GM21528 (cell line): ENCODE data around the gene RNF121.

Experiments
- ATAC-seq: cut with Tn5 transposase; IDR thresholded peaks from one replicate; pipeline ENCODE4 v1.9.1; 2021; ENCODE audit warnings: mild to moderate bottlenecking, moderate library complexity; ENCODE audit not compliant: unreplicated experiment, low FRiP score

Gene RNF121

DNA sequence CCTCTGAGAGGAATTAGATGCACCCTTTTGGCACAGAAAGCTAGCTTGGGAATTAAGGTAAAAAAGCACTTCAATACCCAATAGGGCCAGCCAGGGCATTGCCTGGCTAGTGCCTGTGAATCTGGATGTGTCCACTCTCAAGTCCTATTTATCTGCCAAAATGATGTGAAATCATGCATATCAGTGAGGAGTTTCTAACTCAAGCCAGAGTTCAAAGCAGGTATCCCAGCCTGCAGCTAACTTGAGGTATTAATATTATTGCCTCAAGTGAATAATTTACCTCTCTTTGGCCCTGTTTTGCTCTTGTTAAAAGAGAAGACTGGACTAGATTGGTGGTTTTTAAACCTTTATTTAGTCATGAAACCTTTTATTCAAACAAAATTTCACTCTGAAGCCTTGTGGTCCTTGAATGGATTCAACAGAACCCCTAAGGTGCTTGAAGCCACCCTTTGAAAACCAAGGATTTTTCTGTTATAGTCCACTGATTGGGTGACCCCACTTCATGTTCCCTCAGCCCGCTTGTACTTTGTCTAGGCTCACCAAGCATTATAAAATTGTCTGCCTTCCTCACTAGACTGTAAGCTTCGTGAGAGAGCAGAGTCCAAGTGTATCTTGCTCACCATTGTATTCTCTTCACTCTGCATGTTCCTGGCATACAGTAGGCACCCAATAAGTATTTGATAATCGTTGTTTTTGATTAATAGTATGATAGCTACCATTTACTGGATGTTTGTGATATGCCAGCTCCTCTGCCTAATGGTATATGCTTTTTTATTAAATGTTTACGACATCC lies 4.5 kb downstream of the RNF121 start:
- no peak for ATAC-seq

DNA sequence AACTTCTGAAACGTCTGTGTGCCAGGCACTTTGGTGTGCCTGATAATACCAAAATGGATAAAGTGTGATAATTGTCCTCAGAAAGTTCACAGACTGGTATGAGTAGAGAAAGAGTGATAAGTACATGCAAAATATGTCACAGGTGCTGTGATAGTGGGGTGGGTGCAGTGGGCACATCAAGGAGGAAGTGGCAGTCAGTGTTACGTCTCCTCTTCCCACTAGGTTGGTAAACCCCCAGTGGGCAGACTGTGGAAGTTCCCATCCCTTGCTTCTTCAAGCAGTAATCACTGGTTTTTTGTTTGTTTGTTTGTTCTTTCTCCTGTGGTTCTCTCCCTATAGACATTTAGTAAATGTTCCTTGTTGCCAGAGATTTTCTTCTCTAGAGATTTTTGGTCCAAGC lies 5.4 kb downstream of the RNF121 start:
- ATAC-seq: no peak

DNA sequence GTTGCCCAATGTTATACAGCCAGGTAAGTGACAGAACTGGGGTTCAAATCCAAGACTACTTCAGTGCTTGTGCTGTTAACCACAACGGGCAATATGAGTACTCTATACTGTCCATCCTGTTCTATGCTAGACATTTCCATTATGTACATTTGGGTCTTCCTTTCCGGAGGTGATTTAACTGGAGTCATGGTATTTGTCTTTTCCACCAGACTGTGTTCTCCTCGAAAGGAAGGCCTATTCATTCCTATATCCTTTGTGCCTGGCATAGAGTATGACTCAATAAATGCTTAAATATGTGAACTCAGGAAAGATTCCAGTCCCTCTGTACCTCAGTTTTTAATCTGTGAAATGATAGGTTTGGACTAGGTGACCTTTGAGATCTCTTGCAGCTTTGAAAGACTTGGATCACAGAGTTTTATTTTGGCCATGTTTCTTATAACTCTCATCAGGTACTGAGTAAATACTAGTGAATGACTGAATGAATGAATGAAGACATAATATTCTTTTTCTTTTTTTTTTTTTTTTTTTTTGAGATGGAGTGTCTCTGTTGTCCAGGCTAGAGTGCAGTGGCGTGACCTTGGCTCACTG lies 6.6 kb downstream of the RNF121 start:
- ATAC-seq: no peak

DNA sequence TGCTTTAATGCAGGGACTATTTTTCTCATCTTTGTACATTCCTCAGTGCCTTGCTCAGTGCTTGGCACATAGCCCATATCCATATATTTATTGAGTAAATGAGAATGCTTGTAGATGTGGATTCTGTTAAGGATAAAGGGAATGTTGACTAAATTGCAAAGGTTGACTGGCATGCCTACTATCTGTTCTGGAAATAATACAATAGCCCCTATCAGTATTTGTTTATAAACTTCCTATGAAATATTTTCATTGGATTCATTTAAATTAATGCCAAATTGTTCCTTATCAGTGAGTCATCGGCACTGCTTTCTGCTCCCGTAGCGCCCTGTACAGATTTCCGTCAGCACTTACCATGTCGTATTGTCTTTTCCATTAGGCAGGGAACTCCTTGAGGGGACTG lies 8.0 kb downstream of the RNF121 start:
- no peak for ATAC-seq

DNA sequence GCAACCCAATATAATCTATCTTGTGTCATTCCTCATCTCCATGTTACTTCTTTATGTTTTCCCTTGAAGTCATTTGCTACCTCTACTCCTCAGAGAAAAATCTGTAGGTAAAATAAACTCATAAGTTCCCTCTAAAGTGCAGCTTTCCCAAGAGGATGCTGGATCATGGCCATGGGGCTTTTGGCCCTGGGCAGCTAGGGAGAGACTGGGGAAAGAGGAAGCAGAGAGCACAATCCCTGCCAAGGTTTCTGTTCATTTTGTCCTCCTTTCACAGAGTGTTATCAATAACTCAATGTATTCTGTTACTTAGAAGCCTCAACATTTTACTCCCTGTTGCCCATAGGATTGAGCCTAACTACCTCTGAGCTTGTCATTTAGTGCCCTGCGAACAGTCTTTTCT lies 9.0 kb downstream of the RNF121 start:
- no peak for ATAC-seq

DNA sequence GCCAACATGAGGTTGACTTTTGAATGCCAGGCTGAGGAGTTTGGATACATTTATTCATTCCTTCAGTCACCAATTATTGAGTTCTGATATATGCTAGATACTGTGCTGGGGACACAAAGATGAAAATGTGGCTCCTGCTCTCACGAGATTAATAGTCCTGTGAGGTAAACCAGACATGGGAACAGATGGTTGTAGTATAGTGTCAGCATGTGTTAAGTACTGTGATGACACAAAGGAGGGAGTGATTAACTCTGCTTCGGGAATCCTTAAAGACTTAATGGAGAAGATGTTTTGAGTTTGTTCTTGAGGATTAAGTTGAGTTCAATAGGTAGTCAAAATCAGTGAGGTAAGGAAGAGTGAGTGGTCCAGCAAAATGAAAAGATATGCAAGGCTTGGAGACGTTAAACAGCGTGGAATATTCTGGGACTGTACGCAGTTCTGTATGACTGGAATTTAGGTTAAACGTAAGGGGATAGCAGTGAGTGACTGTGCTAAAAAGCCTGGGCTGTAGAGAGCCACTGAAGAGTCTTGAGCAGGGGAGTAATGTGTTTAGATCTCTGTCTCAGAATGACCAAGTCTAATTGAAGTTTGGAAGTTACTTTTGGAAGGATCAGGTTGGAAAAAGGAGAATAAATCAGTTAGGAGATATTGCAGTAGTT lies 11.8 kb downstream of the RNF121 start:
- no peak for ATAC-seq

DNA sequence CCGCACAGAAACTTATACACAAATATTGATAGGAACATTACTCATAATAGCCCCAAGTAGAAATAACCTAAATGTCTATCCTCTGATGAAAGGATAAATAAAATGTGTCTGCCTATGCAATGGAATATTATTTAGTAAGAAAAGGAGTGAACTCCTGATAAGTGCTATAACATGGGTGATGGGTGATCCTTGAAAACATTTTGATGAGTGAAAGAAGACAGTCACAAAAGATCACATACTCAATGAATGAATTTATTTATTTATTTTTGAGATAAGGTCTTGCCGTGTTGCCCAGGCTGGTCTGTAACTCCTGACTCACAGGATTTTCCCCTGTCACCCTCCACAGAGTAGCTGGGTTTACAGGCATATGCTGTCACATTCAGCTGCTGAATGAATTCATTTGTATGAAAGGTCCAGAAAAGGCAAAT lies 17.3 kb downstream of the RNF121 start:
- ATAC-seq: no peak

DNA sequence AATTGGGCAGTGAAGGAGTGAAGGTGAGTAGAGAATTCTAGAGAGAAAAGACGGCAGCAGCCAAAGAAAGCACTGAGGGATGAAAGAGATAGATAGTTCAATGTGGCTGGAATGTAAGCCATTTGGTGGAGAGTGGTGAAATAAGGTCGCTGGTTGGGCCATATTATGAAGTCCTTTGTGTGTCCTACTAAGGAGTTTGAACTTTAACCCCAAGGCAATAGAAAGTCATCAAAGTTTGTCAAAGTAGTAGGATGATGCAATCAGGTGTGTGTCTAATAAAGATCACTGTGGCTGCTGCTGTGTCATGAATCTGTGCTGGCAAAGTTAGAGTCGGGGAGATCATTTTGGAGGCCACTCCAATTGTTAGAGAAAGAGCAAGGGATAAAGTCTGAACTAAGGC lies 18.7 kb downstream of the RNF121 start:
- no peak for ATAC-seq

DNA sequence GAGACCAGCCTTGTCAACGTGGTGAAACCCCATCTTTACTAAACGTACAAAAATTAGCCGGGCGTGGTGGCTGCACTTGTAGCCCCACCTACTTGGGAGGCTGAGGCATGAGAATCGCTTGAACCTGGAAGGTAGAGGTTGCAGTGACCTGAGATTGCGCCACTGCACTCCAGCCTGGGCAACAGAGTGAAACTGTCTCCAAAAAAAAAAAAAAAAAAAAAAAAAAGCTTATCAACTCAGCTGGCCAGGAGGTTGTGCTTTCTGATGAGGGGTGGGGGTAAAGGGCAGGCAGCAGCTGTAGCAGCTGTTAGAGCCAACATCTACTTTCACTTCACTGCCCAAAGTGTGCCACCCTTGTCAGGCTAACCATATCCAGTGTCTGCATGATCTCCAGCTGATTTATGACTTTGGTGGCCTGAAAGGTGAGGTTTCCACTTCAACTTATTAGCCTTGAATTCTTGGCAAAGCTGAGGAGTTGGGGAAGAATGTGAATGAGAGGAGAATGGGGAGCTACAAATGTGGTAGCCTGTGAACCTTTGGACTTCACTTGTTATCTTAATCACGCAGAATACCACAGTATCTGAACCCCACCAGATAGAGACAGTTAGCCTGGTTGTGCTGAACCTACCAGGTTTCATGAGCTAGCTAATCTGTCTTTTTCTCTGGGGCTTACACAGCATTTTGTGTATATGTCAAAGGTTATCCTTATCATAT lies 19.6 kb downstream of the RNF121 start:
- no peak for ATAC-seq

DNA sequence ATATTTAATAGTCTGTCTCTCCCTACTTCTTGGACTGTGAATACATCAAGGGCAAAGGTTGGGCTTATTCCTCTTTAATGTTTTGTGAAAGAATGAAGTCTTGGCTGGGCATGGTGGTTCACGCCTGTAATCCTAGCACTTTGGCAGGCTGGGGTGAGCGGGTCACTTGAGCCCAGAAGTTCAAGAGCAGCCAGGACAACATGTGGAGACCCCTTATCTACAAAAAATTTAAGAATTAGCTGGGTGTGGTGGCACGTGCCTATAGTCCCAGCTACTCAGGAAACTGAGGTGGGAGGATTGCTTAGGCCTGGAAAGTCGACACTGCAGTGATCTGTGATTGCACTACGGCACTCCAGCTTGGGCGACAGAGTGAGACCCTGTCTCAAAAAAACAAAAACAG lies 20.2 kb downstream of the RNF121 start:
- ATAC-seq: no peak

DNA sequence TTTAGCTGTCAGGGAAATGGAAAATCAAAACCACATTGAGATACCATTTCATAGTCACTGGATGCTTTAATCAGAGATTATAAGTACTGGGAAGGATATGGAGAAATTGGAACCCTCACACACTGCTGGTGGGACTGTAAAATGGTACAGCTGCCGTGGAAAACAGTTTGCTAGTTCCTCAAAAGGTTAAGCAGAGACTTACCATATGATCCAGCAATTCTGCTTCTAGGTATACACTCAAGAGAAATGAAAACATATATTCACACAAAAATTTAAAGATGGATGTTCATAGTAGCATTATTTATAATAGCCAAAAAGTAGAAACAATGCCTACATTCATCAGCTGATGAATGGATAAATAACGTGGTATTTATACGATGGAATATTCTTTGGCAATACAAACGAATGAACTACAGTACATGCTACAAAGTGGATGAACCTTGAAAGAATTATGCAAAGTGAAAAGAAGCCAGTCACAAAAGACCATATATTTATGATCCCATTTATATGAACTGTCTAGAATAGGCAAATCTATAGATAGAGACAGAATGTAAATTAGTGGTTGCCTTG lies 23.0 kb downstream of the RNF121 start:
- no peak for ATAC-seq

DNA sequence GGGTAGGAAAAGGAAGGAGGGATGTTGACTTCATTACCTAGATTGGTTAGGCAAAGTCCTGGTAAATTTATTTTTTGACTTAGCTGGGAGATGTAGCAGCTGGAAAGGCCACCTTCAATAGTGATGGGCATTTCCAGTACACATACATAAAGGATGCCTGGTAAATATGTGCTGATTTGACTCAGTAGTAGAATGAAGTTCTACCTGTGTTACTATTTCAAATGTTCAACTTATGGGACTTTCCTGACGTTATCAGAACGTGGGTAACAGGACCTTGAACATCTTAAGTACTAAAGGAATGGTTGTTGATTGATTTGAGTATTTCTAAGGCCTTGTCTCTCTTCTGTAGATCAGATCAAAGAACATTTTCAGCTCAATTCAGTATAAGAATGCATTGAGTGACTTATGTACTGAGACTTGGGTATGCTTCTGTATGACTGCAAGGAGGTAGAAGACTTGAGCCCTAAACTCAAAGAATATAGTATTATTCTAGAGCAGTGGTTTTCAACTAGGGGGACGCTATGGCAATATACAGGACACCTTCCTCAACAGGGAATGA lies 27.1 kb downstream of the RNF121 start:
- ATAC-seq: no peak

DNA sequence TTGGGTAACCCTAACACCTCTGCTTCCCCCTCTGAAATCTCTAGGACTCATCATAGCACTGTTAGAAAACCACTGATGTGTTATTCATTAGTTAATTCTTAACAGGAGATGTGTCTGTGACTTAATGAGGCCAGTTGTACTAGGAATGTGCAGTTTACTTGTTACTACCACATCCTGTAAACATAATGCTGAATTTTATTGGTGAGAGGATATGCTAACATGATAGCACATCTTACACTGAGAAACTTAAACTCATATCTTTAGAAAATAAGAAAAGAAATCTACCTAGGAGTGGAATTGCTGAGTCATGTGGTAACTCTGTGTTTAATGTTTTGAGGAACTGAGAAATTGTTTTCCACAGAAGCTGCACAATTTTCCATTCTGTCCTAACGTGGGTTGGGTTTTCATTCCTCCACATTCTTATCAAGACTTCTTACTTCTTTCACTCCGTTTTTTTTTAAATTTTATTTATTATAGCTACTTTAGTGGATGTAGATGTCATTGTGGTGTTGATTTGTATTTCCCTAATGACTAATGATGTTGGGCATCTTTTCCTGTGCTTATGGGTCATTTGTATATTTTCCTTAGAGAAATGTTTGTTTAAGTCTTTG lies 33.7 kb downstream of the RNF121 start:
- ATAC-seq: no peak

DNA sequence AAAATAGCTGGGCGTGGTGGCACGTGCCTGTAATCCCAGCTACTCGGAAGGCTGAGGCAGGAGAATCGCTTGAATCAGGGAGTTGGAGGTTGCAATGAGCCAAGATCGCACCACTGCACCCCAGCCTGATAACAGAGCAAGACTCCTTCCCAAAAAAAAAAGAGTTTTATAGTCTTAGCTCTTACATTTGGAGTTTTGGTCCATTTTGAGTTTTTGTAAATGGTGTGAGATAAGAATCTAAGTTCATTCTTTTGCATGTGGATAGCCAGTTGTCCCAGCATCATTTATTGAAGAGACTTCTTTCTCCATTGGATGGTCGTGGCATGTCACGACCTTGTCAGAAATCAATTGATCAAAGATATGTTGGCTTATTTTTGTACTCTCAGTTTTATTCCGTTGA lies 34.6 kb downstream of the RNF121 start:
- ATAC-seq: no peak

DNA sequence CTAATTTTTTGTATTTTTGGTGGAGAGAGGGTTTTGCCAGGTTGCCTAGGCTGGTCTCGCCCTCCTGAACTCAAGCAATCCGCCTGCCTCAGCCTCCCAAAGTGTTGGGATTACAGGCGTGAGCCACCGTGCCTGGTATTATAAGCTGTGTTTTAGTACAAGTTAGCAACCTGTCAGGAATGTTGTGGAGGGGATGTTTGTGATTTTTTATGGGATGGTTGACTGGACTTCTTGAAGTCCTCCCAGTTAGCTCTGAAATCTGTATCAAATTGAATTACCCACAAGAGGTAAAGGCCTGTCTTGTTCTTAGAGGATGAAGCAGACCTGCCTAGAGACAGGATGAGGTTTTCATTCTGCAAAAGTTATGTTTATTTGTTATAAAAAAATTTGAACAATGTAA lies 35.8 kb downstream of the RNF121 start:
- ATAC-seq: no peak

DNA sequence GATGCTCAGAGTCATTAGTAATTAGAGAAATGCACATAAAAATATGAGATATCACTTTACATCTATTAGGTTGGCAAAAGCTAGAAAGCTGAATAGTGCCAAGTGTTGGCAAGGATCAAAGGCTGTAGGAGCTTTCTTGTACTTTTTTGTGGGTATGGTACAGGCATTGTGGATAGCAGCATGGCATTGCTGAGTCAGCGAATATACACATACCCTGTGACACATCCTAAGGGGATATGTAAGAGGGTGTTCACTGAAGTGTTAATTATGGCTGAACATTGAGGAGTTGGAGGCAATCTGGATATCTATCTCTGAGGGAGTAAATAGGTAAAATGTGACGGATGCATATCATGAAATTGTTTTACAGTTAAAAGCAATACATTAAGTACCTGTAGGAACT lies 42.8 kb downstream of the RNF121 start:
- ATAC-seq: no peak

DNA sequence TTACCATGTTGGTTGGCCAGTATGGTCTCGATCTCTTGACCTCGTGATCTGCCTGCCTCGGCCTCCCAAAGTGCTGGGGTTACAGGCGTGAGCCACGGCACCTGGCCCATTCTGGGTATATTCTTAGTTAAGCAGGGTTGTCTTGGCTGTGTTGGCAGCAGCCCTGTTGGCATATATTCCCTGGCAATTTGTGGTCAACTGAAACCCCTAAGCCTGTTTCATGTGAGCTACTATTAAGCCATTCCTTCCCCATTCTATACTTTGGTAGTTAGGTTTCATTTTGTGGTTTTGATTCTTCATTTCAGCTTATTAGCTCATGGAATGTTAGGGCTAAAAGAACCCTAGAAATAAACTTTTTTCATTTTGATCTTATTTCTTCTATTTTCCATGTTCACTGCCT lies 47.7 kb downstream of the RNF121 start:
- no peak for ATAC-seq

DNA sequence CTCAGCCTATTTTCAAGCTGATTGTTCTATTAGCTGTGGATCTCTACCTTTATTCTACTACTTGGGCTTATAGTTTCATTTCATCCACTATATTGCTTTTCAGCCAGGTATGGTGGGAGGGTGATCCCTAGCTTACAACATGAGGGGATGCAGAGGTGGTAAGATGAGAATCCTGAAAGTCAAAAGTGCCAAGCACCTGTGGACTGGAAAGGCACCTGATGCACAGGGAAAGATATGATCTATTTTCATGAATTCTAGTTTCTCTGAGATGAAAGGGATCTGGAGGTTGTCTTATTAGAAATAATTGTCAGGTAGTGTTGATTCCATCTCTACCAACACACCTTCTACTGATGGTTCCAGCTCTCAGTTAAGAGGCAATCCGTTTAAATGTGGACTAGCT lies 48.2 kb downstream of the RNF121 start:
- no peak for ATAC-seq

DNA sequence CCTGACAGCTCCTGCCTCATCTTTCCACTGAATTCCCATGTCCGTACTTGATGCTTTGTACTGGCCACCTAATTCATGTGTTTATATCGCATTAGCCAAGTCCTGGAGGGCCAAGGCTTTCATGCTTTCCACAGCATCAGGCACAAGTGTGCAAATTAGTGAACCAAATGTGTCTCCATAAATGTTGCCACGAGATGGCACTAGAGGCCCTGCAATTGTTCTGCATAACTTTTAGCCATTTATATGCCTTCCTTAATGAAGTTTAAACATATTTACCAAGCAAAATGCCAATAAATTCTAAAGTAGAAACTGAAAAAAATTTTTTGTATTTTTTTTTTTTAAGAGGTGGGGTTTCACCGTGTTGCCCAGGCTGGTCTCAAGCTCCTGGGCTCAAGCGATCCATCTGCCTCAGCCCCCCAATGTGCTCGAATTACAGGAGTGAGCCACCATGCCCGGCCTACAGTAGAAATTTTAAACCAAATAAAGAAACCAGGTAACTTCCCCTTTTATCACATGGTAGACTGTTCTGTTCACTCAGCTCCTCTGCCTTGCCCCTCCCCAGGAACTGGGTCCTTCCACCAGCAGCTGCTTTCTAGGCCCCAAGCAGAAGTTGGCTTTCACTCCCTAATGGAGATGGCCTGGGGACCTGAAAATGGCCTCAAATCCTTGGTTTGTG lies 49.0 kb downstream of the RNF121 start:
- ATAC-seq: no peak

DNA sequence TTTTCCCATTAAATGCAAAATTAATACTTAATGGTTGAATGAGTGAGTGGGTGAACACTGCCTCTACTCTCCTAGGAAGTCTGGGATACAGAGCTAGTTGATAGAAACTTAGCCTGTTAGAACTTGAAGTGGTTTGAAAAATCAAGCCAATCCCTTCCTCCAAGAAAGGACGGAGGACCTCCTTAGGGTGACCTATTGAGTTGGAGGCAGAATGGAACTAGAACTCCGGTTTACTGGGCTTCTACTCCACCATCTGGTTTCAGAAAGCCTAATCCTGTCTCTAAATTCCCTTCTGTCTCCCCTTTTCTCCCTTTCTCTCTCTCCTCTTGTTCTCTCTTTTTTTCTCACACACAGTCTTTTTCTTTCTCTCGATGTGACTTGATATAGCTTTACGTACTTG lies 50.2 kb downstream of the RNF121 start:
- no peak for ATAC-seq
